AG04450 (cell line): ENCODE measurements around the gene TNIK. TPM values are rescaled to one million over a fixed set of nuclear protein-coding genes. Genes with fewer than 3 reads are reported as not detected.

ENCODE experiments used
- CTCF ChIA-PET: fragments of 300-600, 350-600 bp; formaldehyde crosslinking; extraction: SDS; loops from one replicate; lab custom pipeline; 2022; ENCODE audit warnings: antibody characterized with exemption, inconsistent platforms; lab: Charles Lee
- POLR2A ChIA-PET: fragments of 350-600 bp; formaldehyde crosslinking; extraction: SDS; loops from one replicate; lab custom pipeline; 2021; ENCODE audit warnings: antibody characterized with exemption, inconsistent platforms; lab: Yijun Ruan, JAX
- DNase-seq: peaks from one replicate; pipeline ENCODE4 v3.0.0-alpha.2; 2011; ENCODE audit warnings: low read depth, low spot score
- H3K27ac ChIP-seq: one replicate; pipeline ENCODE4 v1.5.1; 2012; ENCODE audit warnings: low read depth, low read length, control low read depth
- H3K27me3 ChIP-seq: one replicate; pipeline ENCODE4 v1.6.0; 2012; ENCODE audit warnings: low read length; ENCODE audit not compliant: control insufficient read depth, insufficient read depth
- H3K4me3 ChIP-seq: 2 replicates; pipeline ENCODE4 v1.5.1; 2011; ENCODE audit warnings: mild to moderate bottlenecking, low read depth, low read length, control low read depth
- H3K9me3 ChIP-seq: 2 replicates; pipeline ENCODE4 v1.5.1; 2012; ENCODE audit warnings: low read length; ENCODE audit not compliant: control insufficient read depth, insufficient read depth
- polyA plus RNA-seq: library from polyadenylated mRNA; depleted of rRNA; stranded (reverse); fragments of >200 nt; gene quantifications from 2 replicates; pipeline ENCODE4 v1.2.3, GENCODE V29; 2011
- TF ChIP-seq, protein P1 (sequence below): IDR thresholded peaks from 2 replicates; pipeline ENCODE4 v1.5.1; 2011; ENCODE audit warnings: low read depth, low read length, control low read depth, inconsistent platforms

TNIK gene
- polyA plus RNA-seq, 1 experiment = 9.0 TPM

DNA sequence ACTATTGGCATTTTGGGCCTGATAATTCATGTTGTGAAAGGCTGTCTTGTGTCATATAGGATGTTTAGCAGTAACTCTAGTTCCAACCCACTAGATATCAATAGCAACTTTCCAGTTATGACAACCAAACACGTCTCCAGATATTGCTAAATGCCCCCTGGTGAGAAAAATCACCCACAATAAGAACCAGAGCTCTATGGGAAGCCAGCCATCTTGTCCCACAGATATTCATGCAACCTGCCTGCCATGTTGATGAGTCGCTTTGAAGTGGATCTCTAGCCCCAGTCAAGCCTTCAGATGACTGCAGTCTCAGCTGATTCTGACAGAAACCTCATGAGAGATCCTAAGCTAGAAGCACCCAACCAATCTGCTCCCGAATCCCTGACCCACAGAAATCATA, 5.6 kb upstream of the TNIK start:
- Histone ChIP-seq H3K9me3 (no peaks in the 10 kb centered on the region), H3K4me3 (no peak overlapping the region), H3K27me3 (no peaks in the 10 kb centered on the region), H3K27ac (no peak overlapping the region)
- ChIA-PET CTCF (interaction anchor here (0.6 to 1.1 kb wide), 2 partner anchors 70 to 416 kb away, joined by 3 to 5 read pairs; no protein-coding TSS in a partner anchor), POLR2A (no interaction called here)
- no peak for DNase-seq
- TF ChIP-seq, protein P1, sequence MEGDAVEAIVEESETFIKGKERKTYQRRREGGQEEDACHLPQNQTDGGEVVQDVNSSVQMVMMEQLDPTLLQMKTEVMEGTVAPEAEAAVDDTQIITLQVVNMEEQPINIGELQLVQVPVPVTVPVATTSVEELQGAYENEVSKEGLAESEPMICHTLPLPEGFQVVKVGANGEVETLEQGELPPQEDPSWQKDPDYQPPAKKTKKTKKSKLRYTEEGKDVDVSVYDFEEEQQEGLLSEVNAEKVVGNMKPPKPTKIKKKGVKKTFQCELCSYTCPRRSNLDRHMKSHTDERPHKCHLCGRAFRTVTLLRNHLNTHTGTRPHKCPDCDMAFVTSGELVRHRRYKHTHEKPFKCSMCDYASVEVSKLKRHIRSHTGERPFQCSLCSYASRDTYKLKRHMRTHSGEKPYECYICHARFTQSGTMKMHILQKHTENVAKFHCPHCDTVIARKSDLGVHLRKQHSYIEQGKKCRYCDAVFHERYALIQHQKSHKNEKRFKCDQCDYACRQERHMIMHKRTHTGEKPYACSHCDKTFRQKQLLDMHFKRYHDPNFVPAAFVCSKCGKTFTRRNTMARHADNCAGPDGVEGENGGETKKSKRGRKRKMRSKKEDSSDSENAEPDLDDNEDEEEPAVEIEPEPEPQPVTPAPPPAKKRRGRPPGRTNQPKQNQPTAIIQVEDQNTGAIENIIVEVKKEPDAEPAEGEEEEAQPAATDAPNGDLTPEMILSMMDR = no peak

DNA sequence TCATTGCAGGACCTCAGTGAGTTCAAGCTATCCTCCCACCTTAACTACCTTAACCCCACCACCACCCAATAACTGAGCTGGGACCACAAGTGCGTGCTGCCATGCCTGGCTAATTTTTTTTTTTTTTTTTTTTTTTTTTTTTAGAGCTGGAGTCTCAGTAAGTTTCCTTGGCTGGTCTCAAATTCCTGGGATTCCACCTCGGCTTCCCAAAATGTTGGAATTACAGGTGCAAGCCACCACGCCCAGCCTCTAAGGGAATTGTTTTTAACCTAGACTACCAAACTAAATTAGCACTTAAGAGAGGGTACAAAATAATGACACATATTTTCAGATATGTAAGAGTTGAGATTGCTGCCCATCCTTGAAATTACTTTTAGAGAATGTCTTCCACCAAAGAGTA, 4.3 kb upstream of the TNIK start:
- no peak overlapping the region for H3K4me3 ChIP-seq
- TF ChIP-seq, protein P1 = no peak
- no peak for DNase-seq
- CTCF ChIA-PET = no interaction called here
- H3K27ac ChIP-seq = no peak overlapping the region
- no peaks in the 10 kb centered on the region; the same call in 1 of the 2 replicates for H3K9me3 ChIP-seq
- H3K27me3 ChIP-seq = no peaks in the 10 kb centered on the region
- POLR2A ChIA-PET = no interaction called here

DNA sequence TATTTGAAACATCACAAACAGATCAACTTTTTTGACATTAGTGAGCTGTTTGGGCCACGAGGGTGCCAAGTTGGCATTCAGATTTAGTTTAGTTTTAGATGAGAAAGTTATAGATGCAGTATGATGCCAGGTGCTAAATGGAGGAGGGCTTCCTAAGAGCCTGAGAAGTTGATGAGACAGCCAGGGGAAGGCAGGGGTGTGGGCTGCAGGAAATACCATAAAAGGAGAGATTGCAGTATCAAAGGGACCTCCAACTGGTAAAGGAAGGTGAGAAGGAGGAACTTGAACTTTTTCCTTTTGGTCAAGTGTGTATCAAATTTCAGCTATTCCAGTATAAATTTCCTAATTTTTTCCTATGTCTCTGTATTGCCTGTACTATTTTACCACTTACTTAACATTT, 2.0 kb upstream of the TNIK start:
- ChIA-PET POLR2A (no interaction called here), CTCF (interaction anchor here (0.6 kb wide), 1 partner anchor 43 kb away, joined by 3 read pairs; no protein-coding TSS in a partner anchor)
- DNase-seq = no peak
- Histone ChIP-seq H3K9me3 (no peaks in the 10 kb centered on the region; the same call in 1 of the 2 replicates), H3K4me3 (no peak overlapping the region), H3K27me3 (no peaks in the 10 kb centered on the region), H3K27ac (no peak overlapping the region)
- TF ChIP-seq, protein P1 = no peak

DNA sequence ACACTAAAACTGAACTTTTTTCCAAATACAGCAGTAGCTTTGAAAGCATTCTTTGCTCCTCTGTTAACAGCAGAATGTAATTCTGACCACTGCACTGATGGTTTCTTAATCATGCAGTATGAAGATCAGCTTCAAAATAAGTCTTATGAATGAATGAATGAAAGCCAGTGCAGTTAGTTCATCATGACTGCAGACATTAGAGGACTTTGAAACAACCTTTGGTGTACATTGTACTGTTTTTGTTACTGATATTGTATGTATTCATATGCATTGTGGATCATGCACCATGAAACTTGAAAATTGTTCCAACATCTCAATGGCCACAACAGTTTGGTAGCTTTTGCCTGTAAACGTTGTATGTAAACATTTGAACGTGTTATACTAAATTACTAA, 1.3 kb upstream of the TNIK start:
- POLR2A ChIA-PET = no interaction called here
- Histone ChIP-seq H3K27me3 (no peaks in the 10 kb centered on the region), H3K9me3 (no peaks in the 10 kb centered on the region; the same call in 1 of the 2 replicates), H3K4me3 (peak overlapping the region; percentile 89), H3K27ac (no peak overlapping the region)
- TF ChIP-seq, protein P1 = no peak
- DNase-seq = no peak
- CTCF ChIA-PET = interaction anchor here (0.6 to 1.5 kb wide), 4 partner anchors 10 to 412 kb away, joined by 3 to 5 read pairs (median 4); no protein-coding TSS in a partner anchor

DNA sequence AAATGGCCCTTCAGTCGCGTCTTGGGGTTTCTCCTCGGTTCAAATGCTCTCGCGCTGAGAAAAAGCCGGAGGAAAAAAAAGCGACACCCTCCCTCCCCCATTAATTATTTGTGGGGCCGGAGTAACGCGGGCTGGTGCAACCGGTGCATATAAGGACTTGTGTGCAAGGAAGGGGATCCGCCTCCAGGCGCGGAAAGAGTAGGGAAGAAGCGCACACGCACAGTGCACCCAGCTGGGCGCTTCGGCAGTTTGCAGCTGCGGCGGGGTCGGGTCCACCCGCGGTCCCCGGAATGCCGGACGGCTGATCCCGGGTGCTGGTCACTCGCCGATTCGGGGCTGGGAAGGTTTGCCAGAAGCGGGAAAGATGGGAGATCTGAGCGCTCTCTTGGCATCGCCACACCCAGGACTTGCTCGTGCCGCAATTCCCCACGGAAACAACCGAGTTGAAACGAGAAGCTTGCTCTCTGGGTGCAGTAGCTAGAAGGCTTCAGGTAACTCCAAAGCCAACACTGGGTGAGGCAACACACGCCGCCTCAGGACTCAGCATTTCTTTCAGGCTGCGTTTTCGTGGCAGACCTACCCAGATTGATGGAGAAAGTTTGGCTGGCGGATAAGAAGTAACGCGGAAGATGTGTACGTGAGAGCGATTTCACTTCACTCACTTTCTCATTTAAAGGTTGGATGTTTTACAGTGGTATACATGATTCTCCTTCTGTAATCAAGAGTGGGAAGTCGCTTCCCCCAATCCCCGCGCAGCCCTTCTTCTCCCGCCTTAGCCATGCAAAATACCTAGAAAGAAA, 720 bp upstream of the TNIK start:
- no peaks in the 10 kb centered on the region; the same call in 1 of the 2 replicates for H3K9me3 ChIP-seq
- ChIA-PET CTCF (interaction anchor here (0.6 to 1.5 kb wide), 10 partner anchors 9 to 411 kb away, joined by 3 to 10 read pairs (median 4); no protein-coding TSS in a partner anchor), POLR2A (interaction anchor here (0.7 kb wide), 3 partner anchors 18 to 310 kb away, joined by 4 to 8 read pairs (median 4); no protein-coding TSS in a partner anchor)
- TF ChIP-seq, protein P1 = no peak
- H3K27me3 ChIP-seq = no peaks in the 10 kb centered on the region
- peak; percentile 21 for DNase-seq
- H3K27ac ChIP-seq = peak overlapping the region; percentile 69
- H3K4me3 ChIP-seq = peak overlapping the region; percentile 89
